A549 treated with ZK216348 at 1 μM for 4 hours (cell line): ENCODE measurements around the gene ERFL. TPM values are rescaled to one million over a fixed set of nuclear protein-coding genes. Genes with fewer than 3 reads are reported as not detected.

Experiments
- total RNA-seq: library from RNA; stranded (reverse); fragments of 200-300 nt; extraction: Qiagen RNA extraction; gene quantifications from 5 replicates; pipeline ENCODE4 v1.2.3, GENCODE V29; 2022; ENCODE audit warnings: low read depth

ERFL gene
- 0.16 to 0.40 TPM (median 0.25 TPM) in 5 replicates for total RNA-seq

GRCh38 chr19:41928221-41928683 is at the start of gene ERFL:
ERFL (minus strand) TSS chr19:41928449; CDS start chr19:41912919, 15,530 bp downstream.

GRCh38 chr19:41959056-41960053 is 31.1 kb upstream of the ERFL start, which contains the start of gene RABAC1:
RABAC1 (minus strand) TSS chr19:41959321; CDS start chr19:41959292, 29 bp downstream.

GRCh38 chr19:41882568-41883462 is 45.4 kb downstream of the ERFL start, which contains the start of gene ARHGEF1:
ARHGEF1 (plus strand) TSS chr19:41883184; CDS start chr19:41888083, 4,899 bp downstream.

GRCh38 chr19:41876847-41877832 is 51.1 kb downstream of the ERFL start, which contains the start of gene CD79A:
CD79A (plus strand) TSS chr19:41877279; CDS start chr19:41877305, 26 bp downstream.

GRCh38 chr19:41859618-41860418 is 68.4 kb downstream of the ERFL start, which contains the start of gene RPS19:
RPS19 (plus strand) TSS chr19:41860255; CDS start chr19:41860775, 520 bp downstream.

Other genes with a start within 250 kb of the ERFL start
- not detected in 5 replicates for gene CEACAM7, start 240.2 kb downstream of the ERFL start, total RNA-seq
- 1.6 to 2.0 TPM (median 1.9 TPM) in 5 replicates for gene CEACAM5, start 219.8 kb downstream of the ERFL start, total RNA-seq
- 17.4 to 23.4 TPM (median 20.5 TPM) in 5 replicates for gene CEACAM6, start 172.9 kb downstream of the ERFL start, total RNA-seq
- gene CEACAM3, start 131.9 kb downstream of the ERFL start, total RNA-seq = not detected in 5 replicates
- gene LYPD4, start 83.8 kb downstream of the ERFL start, total RNA-seq = not detected in 5 replicates
- gene DMRTC2, start 83.4 kb downstream of the ERFL start, total RNA-seq = not detected in 5 replicates
- gene RPS19, start 68.2 kb downstream of the ERFL start, total RNA-seq = 8,029 to 10,205 TPM (median 9,294 TPM) in 5 replicates
- 0.51 to 1.4 TPM (median 0.67 TPM) in 5 replicates for gene CD79A, start 51.2 kb downstream of the ERFL start, total RNA-seq
- 57.0 to 141 TPM (median 106 TPM) in 5 replicates for gene ARHGEF1, start 45.3 kb downstream of the ERFL start, total RNA-seq
- 139 to 316 TPM (median 257 TPM) in 5 replicates for gene RABAC1, start 30.9 kb upstream of the ERFL start, total RNA-seq
- 2.0 to 6.2 TPM (median 5.0 TPM) in 5 replicates for gene ATP1A3, start 65.8 kb upstream of the ERFL start, total RNA-seq
- 0.21 to 1.0 TPM (median 0.60 TPM) in 5 replicates for gene GRIK5, start 141.8 kb upstream of the ERFL start, total RNA-seq
- 21.8 to 39.4 TPM (median 36.5 TPM) in 5 replicates for gene ZNF574, start 147.7 kb upstream of the ERFL start, total RNA-seq
- 0.14 to 1.2 TPM (median 0.41 TPM) in 5 replicates for gene POU2F2, start 204.0 kb upstream of the ERFL start, total RNA-seq